OCI-M2 (cell line): ENCODE data around the gene STOML2.

Source experiments
- DNase-seq: peaks from one replicate; lab custom pipeline; 2025; ENCODE audit not compliant: unreplicated experiment; lab: John Stamatoyannopoulos, UW

STOML2 gene

GRCh38 chr9:35072461-35073278 is 30.3 kb downstream of the STOML2 start, which contains the start of gene VCP:
Gene VCP (minus strand): TSS chr9:35072625. CDS start chr9:35072353, 272 bp downstream.
- DNase-seq = peak; percentile 90

GRCh38 chr9:35071814-35072460 is 31.0 kb downstream of the STOML2 start:
- DNase-seq = no peak

DNA sequence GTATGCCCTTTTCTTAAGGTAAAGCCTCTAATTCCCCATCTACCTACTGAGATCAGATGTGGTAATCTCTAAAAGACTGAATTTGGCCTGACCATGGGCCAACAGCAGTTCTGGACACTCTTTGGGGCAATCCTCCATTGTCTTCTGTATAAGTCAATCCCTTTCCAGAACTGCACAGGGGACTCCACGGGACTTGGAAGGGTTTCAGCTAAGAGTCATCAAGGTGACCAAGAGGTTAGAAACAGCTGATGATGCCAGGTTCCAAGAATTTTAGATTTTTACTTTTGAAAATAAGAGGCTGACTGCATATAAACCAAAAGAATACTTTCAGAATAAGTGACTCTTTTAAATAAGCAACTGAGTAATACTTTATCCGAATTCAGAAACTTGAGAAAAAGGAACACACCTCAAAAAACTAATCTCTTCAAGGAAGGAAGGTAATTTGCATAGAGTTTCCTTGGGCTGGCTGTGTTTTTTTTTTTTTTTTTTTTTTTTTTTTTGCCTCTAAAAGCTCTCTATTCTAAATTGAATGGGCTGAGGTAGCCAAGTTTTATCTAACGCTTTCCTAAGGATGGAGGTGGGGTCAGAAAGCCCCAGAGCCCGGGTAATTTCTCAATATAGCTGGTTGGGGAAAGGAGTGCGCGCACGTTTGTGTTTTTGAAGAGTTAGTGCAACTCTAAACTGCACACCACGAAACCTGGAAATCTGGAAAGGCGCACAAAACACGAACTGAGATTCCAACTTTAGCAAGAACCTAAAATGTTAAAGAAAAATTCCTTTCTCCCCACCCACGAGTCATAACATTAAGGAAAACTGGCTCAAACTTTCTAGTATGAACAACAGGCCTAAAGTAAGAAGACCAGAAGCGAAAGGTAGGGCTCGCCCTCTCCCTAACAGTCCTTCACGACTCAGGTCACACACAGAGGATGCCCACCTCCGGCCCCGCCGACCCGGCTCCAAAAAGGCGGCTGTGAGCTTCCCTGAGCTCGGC is 31.8 kb downstream of the STOML2 start:
- no peak for DNase-seq

GRCh38 chr9:35069020-35069419 is 33.9 kb downstream of the STOML2 start:
- DNase-seq = no peak

GRCh38 chr9:35067056-35067455 is 35.9 kb downstream of the STOML2 start:
- no peak for DNase-seq

- no peak for DNase-seq
These were observed 42.3 kb downstream of the STOML2 start for GRCh38 chr9:35060548-35061207.

DNA sequence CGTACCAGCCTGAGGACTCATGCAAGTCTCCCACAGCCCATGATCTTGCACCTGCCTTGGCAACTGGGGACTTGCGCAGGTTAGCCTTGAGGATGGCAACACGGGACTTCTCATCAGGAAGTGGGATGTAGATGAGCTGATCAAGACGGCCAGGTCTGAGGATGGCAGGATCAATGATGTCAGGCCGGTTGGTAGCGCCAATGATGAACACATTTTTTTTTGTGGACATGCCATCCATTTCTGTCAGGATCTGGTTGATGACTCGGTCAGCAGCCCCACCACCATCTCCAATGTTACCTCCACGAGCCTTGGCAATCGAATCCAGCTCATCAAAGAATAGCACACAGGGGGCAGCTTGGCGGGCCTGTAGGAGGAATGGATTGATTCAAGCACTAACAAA is 43.5 kb downstream of the STOML2 start:
- DNase-seq = no peak

DNA sequence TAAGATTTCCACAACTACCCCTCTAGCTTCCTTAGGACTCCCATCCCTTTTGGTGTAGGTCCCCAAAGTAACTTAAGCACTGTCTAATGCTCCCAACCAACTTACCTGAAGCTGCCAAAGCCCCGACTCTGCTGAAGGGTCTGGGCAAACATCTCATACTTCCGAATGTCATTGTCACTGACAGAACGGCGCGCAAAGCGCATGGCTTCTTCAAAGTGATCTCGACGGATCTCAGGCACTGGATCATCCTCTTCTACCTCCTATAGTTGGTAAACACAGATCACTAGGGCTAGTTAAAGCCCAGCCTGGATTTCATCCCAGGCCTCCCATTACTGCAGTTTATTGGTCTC is 45.7 kb downstream of the STOML2 start:
- no peak for DNase-seq

GRCh38 chr9:35056571-35057270 is 46.2 kb downstream of the STOML2 start:
- DNase-seq = no peak

DNA sequence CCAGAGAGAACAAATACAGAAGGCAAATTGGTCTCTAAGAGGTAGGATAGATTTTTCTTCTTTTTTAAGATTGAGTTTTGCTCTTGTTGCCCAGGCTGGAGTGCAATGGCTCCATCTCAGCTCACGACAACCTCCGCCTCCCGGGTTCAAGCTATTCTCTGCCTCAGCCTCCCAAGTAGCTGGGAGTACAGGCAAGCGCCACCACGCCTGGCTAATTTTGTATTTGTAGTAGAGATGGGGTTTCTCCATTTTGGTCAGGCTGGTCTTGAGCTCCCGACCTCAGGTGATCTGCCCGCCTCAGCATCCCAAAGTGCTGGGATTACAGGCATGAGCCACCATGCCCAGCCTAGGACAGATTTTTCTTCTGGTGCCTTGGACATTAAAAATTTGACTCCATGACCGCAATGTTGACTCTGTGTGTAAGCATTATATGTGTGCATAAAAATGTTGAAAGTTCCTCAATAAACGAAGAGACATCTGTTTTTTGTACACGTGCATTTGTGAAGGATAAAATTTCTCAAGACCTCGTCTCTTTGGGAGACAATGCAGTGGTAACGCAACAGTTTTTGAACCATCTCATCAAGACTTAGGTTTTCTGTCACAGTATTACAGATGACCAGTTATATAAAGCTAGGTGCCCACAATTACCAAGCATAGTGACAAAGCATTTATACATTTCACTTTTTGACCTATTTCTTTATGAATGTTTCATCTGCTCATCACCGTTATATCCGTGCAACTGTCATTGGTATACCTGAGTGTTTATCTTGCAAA is 47.9 kb downstream of the STOML2 start:
- no peak for DNase-seq

DNA sequence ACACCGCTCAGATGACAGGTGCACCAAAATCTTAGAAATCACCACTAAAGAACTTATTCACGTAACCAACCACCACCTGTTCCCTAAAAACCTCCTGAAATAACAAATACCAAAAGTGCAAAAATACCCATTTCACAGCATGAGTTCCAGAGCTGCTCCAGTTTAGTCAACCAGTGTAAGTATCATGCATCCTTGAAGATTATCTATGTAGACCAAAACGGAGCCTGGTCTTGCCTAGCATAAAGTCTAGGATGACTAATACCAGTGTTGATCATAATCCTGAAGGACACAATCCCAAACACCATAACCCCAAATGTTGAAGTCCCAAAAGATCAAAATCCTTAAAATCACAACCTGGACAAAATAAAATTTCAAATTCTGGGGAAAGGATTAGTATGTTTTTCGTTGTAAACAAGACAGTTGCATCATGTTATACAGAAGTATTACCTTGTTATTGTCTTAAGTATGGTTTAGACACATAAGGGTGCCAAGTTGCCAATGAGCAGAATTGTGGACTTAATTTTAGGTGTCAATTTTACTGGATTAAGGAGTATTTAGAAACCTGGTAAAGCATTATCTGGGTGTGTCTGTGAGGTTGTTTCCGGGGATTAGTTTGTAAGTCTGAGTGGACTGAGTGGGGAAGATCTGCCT is 48.6 kb downstream of the STOML2 start:
- no peak for DNase-seq

DNA sequence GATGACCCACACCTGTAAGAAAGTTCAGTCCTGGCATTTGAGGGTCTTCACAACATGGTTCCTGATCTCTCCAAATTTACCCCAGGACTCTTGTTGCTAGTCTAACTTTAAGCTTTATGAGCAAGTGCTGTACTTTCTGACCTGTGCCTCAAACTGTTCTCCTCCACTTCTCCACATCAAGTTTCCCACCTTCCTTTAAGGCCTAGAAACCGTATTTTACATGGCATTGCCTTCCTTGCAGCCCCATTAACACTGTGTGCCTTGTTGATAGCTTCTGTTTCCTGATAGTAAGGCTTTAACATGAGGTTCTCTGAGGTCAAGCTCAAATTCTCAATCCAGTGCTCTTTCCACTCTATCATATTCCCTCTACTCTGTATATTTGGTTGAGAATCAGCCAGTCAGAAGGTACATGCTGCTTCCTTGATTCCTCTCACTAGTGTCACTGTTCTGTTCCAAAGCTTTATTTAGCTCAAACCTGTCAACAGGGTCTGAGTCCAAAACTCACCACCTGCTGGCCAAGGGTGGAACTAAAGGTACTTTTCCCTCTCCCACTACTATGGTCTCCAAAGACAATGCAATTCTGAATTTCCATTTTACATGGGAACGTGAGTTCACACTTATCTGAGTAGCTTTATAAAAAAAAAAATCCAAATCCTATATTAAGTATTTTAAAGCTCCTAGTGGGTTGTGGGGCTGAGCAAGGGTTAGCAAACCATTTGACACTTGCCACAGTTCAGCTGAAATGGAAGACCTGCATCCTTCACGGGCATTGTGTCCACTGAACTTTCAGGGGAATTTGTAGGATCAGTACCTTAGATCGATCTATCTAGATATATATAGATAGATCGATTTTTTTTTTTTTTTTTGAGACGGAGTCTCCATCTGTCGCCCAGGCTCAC is 51.6 kb downstream of the STOML2 start:
- DNase-seq = no peak
